ENCODE results near the gene TGFBR3.

DNA sequence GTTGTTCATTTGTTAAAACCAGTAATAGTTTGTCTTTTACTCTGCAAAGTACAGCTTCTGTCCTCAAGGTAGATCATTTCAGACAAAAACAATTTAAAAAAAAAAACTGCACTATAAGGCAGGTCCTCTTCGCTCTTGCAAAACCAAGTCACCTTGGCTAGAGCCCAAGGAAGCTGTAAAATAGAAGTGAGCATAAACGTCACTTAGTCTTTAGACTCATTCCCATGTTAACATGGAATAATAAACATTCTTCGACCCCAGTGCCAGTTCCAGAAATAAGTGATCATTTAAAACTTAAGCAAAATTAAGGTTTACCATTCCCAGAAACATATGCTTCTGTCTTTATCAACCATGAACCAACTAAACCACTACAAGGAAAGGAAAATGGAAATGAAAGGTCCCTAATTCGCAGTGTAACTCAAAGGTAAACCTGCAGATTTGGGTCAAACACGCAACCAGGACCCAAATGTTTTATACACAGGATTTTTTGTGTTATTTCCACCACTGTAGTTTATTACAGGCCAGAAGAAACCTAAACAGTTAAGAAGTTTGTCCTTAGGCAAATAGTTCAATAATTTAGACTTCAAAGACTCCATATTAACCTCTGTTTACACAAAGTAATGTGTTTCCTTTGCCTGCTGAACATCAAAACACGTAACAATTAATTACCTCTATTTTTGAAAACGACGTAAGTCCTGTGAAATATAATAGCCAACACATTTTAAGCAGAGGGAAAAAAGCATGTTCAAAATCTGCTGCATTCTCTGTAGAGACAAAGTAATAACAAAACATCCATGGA is 54.6 kb downstream of the TGFBR3 start:
- TF ChIP-seq, protein P1, sequence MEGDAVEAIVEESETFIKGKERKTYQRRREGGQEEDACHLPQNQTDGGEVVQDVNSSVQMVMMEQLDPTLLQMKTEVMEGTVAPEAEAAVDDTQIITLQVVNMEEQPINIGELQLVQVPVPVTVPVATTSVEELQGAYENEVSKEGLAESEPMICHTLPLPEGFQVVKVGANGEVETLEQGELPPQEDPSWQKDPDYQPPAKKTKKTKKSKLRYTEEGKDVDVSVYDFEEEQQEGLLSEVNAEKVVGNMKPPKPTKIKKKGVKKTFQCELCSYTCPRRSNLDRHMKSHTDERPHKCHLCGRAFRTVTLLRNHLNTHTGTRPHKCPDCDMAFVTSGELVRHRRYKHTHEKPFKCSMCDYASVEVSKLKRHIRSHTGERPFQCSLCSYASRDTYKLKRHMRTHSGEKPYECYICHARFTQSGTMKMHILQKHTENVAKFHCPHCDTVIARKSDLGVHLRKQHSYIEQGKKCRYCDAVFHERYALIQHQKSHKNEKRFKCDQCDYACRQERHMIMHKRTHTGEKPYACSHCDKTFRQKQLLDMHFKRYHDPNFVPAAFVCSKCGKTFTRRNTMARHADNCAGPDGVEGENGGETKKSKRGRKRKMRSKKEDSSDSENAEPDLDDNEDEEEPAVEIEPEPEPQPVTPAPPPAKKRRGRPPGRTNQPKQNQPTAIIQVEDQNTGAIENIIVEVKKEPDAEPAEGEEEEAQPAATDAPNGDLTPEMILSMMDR (optimal IDR thresholded peaks at IDR 0.05 in 1 of 3, IDR thresholded peaks at IDR 0.05 in 1 of 3, conservative IDR thresholded peaks at IDR 0.05 in 1 of 3; ENCODE audit: extremely low read depth in 1 of 3, insufficient read depth in 2 of 3, low read length in 3 of 3), result no peak
- no peak for TF ChIP-seq EZH2 (IDR thresholded peaks at IDR 0.05; ENCODE audit: low read length)

All from keratinocyte (primary cell).